GM12878 (cell line): Measurements from ENCODE around the gene C1orf232. TPM values are rescaled to one million over a fixed set of nuclear protein-coding genes. Genes with fewer than 3 reads are reported as not detected.

Experiments used
- ATAC-seq: fragments of 200-7000 bp; cut with Tn5 transposase; 3 replicates; pipeline ENCODE4 v1.9.1; 2020; ENCODE audit warnings: mild to moderate bottlenecking, moderate library complexity
- BruUV-seq: library from RNA; stranded (reverse); fragments of 400-500 nt; replicated peaks from 2 replicates; lab custom pipeline; 2021; lab: Mats Ljungman, UMichigan
- CTCF ChIA-PET: fragments of 300-600 bp; sonication (Branson Sonifier 250); formaldehyde crosslinking; extraction: SDS; loops from one replicate; lab custom pipeline; 2021; ENCODE audit warnings: inconsistent platforms; lab: Yijun Ruan, JAX
- POLR2A ChIA-PET: fragments of 350-600 bp; formaldehyde crosslinking; extraction: SDS; loops from one replicate; lab custom pipeline; 2021; ENCODE audit warnings: inconsistent platforms; lab: Charles Lee
- RAD21 ChIA-PET: fragments of 300-600 bp; sonication (Branson Sonifier 250); formaldehyde crosslinking; loops from one replicate; lab custom pipeline; 2023; ENCODE audit warnings: antibody characterized with exemption; ENCODE audit not compliant: unreplicated experiment; lab: Charles Lee
- SMC1A ChIA-PET: fragments of 300-600 bp; sonication (Branson Sonifier 250); formaldehyde crosslinking; loops from one replicate; lab custom pipeline; 2023; ENCODE audit not compliant: unreplicated experiment, uncharacterized antibody; lab: Charles Lee
- DNase-seq: peaks from one replicate; pipeline ENCODE4 v3.0.0-alpha.2; 2011; ENCODE audit warnings: low read depth, low spot score
- FAIRE-seq: peaks from 3 replicates; lab custom pipeline; 2011; peaks lifted over from hg19 to GRCh38; lab: Jason Lieb, UNC
- H2AFZ ChIP-seq: 2 replicates; pipeline ENCODE4 v1.6.0; 2011; ENCODE audit warnings: low read depth, low read length, control low read depth; ENCODE audit not compliant: control insufficient read depth
- H3K27ac ChIP-seq: 2 replicates; pipeline ENCODE4 v1.5.1; 2011; ENCODE audit warnings: control low read depth; ENCODE audit not compliant: control insufficient read depth, insufficient read depth
- H3K27me3 ChIP-seq, 2 experiments: replicated peaks in 1 of 2; 2 replicates each; pipeline versions ENCODE4 v1.6.0 to v1.6.1; 2011; ENCODE audit warnings: low read length in 1 of 2; ENCODE audit not compliant: control insufficient read depth in 2 of 2, insufficient read depth in 2 of 2
- H3K36me3 ChIP-seq, 2 experiments: 2 replicates each; pipeline ENCODE4 v1.5.1; 2011; ENCODE audit warnings: low read length in 1 of 2; ENCODE audit not compliant: control insufficient read depth in 2 of 2, insufficient read depth in 2 of 2
- H3K4me1 ChIP-seq: 2 replicates; pipeline ENCODE4 v1.6.1; 2011; ENCODE audit warnings: mild to moderate bottlenecking, low read length, moderate library complexity, mixed read lengths; ENCODE audit not compliant: control insufficient read depth, insufficient read depth
- H3K4me2 ChIP-seq: 2 replicates; pipeline ENCODE4 v1.6.0; 2011; ENCODE audit warnings: control low read depth; ENCODE audit not compliant: control insufficient read depth, insufficient read depth
- H3K4me3 ChIP-seq: fragments of 200-600 bp; sonication (generic); 2 replicates; pipeline ENCODE4 v1.5.1; 2016
- H3K79me2 ChIP-seq: 2 replicates; pipeline ENCODE4 v1.6.0; 2011; ENCODE audit warnings: low read length; ENCODE audit not compliant: control insufficient read depth, insufficient read depth
- H3K9ac ChIP-seq: 2 replicates; pipeline ENCODE4 v1.8.0; 2011; ENCODE audit warnings: low read length, control low read depth, mixed read lengths; ENCODE audit not compliant: control insufficient read depth, insufficient read depth
- H3K9me3 ChIP-seq: replicated peaks from 3 replicates; pipeline ENCODE4 v1.5.1; 2011; ENCODE audit warnings: mild to moderate bottlenecking, low read length; ENCODE audit not compliant: control insufficient read depth, insufficient read depth
- H4K20me1 ChIP-seq: 2 replicates; pipeline ENCODE4 v1.6.0; 2011; ENCODE audit not compliant: control insufficient read depth, insufficient read depth
- ATF7 ChIP-seq: fragments of 450-650 bp; IDR thresholded peaks from 2 replicates; pipeline ENCODE4 v1.6.1; 2016; ENCODE audit warnings: low read depth, mild to moderate bottlenecking
- in situ Hi-C: fragments of 300-500 bp; cut with MboI; formaldehyde crosslinking; loops from 9 replicates; pipeline ENCODE4 v1.14.3; 2018; ENCODE audit warnings: mixed read lengths
- intact Hi-C: fragments of 100-400 bp; cut with micrococcal nuclease; formaldehyde crosslinking; loops from one replicate; pipeline ENCODE4 v1.14.2; 2022; ENCODE audit not compliant: unreplicated experiment
- polyA plus RNA-seq, 11 experiments: library from polyadenylated mRNA; depleted of rRNA in 4 of 11; unstranded in 6 of 11; stranded (reverse) in 5 of 11; fragments of >200 nt; fragmentation: Nextera tagmentation in 4 of 11; fragmentation: Illumina TruSeq in 1 of 11; extraction: Ambion mirVana in 4 of 11; extraction: Trizol in 1 of 11; gene quantifications; 1 replicate in 1 of 11; 2 replicates in 10 of 11; pipeline versions ENCODE4 v1.2.1 to v1.2.3, GENCODE V29; 2011 to 2016; ENCODE audit warnings: inconsistent platforms in 2 of 11, missing spikeins in 2 of 11, low read depth in 1 of 11
- total RNA-seq, 4 experiments: library from RNA; depleted of rRNA in 3 of 4; stranded (reverse); fragments of >200 nt in 3 of 4; fragmentation: Illumina TruSeq in 1 of 4; extraction: Trizol in 1 of 4; gene quantifications; 2 replicates each; pipeline versions ENCODE4 v1.2.1 to v1.2.3, GENCODE V29; 2013 to 2021
- TF ChIP-seq, protein P1 (sequence below): fragments of 450-650 bp; IDR thresholded peaks from 2 replicates; pipeline ENCODE4 v1.6.1; 2016; ENCODE audit warnings: mild to moderate bottlenecking, moderate library complexity, borderline replicate concordance

C1orf232 gene
- total and polyA plus RNA-seq, 10 of the 15 experiments (the other 5 are each of a cell fraction or from before 2014, with no cell fraction given), result not detected

DNA sequence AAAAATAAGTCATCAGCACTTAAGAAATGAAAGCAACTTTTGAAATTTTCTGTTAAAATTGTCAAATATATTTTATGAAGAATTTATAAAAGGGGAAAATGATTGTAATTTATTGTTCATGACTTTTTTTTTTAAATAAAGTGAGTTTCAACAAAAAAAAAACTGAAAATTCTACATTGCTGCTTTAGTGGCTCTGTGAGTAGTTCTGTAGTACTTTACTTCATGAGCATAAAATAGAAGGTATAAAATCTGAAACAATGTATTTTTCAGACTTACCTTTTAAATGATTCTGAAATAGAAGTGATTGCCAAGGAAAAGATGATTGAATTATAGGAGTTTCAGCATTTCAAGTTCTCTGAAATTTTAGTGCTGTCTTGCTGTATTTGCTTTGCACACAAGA lies 43.4 kb downstream of the C1orf232 start:
- POLR2A ChIA-PET, result interaction anchor here (2.0 kb wide), 1 partner anchor 15 kb away, joined by 13 read pairs; the partner anchor contains the start of gene PDIK1L
- Histone ChIP-seq H3K27me3 (no peaks in the 10 kb centered on the region), H3K36me3 (peaks cover 0 to 6% of the 10 kb centered on the region in 2 experiments; a peak in 1 of 4 replicates), H3K9me3 (no peaks in the 10 kb centered on the region), H3K4me2 (no peak overlapping the region), H3K4me3 (no peak overlapping the region), H3K79me2 (no peaks in the 10 kb centered on the region; the same call in 1 of the 2 replicates), H3K9ac (no peak overlapping the region), H4K20me1 (no peaks in the 10 kb centered on the region), H3K27ac (no peak overlapping the region), H3K4me1 (peaks cover 4% of the 10 kb centered on the region), H2AFZ (no peak overlapping the region)
- CTCF ChIA-PET, result interaction anchor here (0.9 to 8.3 kb wide), 7 partner anchors 12 to 292 kb away, joined by 3 to 92 read pairs (median 14); partner anchors contain the start of genes CEP85 and PAFAH2
- no TSS peak for BruUV-seq
- no peak for ATAC-seq
- RAD21 ChIA-PET, result interaction anchor here (0.7 to 2.4 kb wide), 5 partner anchors 13 to 193 kb away, joined by 3 to 19 read pairs (median 5); partner anchors contain the start of genes CD52, PAFAH2 and PDIK1L
- intact Hi-C loops (no loop called here), in situ Hi-C loops (no loop called here)
- no peak for DNase-seq
- FAIRE-seq, result no peak
- TF ChIP-seq ATF7, result no peak
- TF ChIP-seq, protein P1, sequence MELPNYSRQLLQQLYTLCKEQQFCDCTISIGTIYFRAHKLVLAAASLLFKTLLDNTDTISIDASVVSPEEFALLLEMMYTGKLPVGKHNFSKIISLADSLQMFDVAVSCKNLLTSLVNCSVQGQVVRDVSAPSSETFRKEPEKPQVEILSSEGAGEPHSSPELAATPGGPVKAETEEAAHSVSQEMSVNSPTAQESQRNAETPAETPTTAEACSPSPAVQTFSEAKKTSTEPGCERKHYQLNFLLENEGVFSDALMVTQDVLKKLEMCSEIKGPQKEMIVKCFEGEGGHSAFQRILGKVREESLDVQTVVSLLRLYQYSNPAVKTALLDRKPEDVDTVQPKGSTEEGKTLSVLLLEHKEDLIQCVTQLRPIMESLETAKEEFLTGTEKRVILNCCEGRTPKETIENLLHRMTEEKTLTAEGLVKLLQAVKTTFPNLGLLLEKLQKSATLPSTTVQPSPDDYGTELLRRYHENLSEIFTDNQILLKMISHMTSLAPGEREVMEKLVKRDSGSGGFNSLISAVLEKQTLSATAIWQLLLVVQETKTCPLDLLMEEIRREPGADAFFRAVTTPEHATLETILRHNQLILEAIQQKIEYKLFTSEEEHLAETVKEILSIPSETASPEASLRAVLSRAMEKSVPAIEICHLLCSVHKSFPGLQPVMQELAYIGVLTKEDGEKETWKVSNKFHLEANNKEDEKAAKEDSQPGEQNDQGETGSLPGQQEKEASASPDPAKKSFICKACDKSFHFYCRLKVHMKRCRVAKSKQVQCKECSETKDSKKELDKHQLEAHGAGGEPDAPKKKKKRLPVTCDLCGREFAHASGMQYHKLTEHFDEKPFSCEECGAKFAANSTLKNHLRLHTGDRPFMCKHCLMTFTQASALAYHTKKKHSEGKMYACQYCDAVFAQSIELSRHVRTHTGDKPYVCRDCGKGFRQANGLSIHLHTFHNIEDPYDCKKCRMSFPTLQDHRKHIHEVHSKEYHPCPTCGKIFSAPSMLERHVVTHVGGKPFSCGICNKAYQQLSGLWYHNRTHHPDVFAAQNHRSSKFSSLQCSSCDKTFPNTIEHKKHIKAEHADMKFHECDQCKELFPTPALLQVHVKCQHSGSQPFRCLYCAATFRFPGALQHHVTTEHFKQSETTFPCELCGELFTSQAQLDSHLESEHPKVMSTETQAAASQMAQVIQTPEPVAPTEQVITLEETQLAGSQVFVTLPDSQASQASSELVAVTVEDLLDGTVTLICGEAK, result peak; percentile 23; the same call in 1 of the 2 replicates
- SMC1A ChIA-PET, result interaction anchor here (0.6 to 2.3 kb wide), 11 partner anchors 10 to 257 kb away, joined by 3 to 21 read pairs (median 3); no protein-coding TSS in a partner anchor
